GDM1 (cell line): ENCODE results near the gene DCUN1D1.

Source experiments
- DNase-seq: peaks from one replicate; lab custom pipeline; 2025; lab: John Stamatoyannopoulos, UW

The DCUN1D1 gene

DNA sequence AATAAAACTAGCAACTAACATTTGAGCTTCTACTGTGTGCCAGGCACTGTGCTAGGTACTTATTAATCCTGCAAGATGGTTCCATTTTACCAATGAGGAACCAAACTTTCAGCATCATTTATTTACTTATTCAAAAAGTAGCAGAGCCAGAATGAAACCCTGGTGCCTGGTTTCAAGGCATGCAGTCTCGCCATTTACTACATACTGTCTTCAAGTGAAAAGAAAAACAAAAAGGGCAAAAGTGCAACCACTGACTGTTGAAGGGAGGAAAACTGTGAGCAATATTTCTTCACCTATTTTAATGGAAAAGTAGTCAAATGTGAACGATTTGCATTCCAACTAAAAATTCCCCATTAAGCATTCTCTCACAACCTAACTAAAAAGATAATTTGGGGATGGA, 8.7 kb downstream of the DCUN1D1 start:
- DNase-seq: no peak

DNA sequence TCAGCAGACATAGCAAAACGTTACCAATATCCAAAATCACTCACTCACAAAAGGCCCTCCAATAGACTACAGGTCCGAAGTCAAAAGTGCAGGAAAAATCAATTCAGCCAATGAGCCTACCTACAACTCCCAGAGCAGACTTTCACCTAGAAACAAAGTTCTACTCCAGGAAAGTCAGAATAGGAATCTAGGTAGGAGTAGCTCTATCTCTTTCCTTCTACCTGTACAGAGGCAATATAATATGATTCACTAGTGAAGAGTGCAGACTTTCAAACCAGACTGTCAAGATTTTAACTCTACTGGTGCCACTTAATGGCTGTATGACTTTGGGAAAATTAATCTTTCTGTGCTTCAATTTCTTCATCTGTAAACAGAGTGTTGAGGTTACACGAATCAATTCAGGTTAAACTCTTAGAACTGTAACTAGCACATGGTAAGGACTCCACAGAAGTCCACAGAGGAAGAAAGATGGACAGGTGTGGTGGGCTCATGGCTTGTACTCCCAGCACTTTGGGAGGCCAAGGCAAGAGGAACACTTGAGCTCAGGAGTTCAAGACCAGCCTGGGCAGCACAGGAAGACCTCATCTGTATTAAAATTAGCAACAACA, 9.4 kb downstream of the DCUN1D1 start:
- no peak for DNase-seq

DNA sequence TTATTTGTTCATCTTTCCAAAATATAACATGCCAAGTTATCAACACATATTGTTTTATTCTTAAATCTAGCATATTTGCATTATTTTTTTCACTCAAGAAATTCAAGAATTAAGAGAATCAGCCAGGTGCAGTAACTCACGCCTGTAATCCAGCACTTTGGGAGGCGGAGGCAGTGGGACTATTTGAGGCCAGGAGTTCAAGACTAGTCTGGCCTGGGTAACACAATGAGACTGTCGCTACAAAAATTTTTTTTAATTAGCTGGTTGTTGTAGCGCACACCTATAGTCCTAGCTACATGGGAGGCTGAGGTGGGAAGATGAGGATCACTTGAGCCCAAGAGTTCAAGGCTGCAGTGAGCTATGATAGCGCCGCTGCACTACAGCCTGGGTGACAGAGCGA, 10.5 kb downstream of the DCUN1D1 start:
- no peak for DNase-seq

DNA sequence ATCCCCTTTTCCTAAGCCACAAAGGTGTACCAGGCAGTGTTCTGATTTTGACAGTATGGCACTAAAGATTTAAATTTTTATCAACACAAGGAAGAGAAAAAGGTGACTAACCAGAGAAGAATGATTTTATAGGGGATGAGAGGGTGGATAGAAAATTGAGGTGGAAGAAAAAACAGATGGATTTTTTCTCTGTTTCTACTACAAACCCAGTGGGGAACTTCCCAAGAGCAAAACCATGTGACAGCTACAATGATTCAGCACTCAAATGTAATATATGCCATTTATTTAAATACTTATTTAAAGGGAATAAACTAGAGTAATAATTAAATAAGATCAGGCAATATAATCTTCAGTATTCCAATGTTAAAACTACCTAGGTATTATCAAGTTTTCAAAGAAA, 11.1 kb downstream of the DCUN1D1 start:
- DNase-seq: no peak

DNA sequence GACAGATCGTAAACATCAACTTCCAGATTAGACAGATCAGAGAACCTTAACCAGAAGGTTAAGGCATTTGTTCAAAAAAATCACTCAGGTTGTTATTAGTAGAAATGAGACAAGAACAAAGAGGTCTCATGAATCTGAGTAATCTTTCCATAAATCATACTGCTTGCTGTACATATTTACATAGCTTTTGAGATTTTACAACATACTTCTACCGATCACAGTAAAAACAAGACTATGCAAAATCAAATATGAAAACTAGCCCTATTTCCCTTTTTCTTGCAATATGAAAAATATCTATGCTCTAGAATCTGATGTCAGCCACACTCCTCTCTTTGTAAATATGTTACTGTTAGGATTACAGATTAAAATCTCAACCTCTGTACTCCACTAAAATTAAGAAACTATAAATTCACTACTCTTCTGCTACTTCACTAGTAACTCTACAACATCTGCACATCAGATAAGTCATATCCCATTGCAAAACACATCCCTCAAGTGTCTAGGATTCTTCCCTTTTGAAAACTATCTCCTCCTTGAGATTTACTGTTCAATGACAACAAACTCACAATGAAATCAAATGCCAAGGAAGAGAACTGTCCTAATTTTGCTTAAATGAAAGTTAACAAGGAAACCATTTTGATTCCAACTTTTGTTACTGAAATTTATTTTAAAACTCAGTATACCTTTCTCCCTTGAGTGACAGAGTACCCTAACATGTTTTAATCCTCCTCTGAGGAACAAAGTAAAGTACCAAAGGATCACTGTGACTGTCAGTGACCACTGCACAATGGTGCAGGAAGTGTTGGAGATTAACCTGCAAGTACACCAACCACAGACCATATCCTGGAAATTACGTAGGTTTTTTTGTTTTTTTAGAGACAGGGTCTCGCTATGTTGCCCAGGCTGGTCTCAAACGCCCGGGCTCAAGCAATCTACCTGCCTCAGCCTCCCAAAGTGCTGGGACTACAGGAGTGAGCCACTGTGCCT, 12.8 kb downstream of the DCUN1D1 start:
- no peak for DNase-seq

DNA sequence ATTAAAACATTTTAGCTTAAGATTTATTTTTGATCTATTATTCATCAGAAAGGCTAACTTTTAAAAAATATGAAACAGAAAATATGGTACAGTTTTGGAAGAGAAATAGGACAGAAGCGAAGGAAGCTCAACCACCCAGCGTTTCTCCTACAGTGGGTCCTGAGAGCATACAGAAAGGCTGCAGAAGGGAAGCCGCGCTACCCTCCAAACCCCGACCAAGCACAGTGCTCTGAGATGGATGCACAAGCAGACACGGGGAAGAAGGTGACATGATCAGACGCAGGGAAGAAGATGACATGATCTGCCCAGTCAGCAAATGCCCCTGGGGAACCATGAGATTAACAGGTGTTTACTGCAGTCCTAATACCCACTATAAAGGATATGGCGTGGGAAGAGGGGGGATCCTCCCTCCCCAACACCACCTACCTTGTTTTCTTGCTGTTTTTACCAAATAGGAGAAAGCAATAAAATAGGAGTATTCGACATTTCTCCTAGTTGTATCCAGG, 14.4 kb downstream of the DCUN1D1 start:
- DNase-seq: no peak

DNA sequence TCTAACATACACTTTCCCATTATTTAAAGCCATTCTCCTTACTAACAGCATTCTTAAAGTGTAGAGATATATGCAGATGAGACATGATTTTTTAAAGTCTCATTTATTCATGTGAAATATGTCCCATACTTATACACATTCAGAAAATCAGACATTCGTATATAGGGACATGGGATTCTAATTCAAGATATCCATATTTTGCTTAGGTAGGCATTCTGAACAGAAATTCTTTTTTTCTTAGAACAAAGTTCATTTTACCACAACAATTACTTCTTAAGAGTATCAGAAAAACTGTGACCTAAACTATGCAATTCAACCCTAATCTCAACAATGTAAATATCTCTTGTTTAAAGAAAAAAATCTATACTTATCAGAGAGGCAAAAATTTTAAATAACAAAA, 16.2 kb downstream of the DCUN1D1 start:
- no peak for DNase-seq

DNA sequence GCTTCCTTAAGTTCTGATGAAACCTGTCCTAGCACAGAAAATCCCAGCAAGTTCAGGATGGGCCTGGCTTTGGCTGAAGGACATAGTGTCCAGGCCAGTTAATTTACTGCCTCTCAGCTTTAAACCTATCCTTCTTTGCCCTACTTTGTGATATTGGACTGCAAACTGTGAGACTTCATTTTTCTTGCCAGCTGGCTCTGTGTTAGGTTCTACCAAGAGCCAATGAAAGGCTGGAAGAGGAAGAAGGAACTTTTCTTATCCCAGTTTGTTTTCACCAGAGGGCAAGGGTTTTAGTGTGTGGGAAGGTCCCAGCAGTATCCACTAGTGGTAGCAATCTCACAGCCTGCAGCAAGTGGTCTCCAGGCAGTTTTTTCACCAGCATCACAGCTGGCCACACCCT, 18.2 kb downstream of the DCUN1D1 start:
- no peak for DNase-seq

DNA sequence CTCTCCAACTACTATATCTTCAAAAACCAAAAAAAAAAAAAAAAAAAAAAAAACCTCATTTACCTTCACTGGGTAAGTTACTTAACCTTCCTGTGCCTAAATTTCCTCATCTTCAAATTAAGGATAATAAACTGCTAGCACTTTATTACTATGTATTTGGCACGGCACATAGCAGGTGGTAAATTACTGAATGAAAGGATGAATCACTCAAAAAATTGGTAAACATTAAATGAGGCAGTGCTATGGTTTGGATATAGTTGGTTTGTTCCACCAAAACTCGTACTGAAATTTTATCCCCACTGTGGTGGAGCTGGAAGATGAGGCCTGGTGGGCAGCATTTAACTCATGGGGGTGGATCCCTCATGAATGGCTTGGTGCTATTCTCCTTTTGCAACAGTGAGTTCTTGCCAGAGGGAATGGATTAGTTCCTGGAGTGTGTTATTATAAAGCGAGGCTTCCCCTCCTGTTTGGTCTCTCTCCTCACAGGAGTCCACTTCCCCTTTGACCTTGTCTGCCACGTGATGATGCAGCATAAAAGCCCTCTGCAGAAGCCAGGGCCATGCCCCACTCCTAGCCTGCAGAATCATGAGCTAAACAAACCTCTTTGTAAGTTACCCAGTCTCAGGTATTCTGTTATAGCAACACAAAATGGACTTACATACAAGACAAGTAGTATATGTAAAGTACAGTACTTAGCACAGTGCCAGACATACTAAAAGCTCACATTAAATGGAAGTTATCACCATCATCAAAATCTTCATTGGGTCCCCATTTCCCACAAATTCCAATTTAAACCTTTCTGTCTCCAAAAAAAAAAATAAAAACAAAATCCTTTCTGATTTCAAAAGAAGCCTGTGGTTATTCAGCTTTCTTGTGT, 20.6 kb downstream of the DCUN1D1 start:
- DNase-seq: no peak

DNA sequence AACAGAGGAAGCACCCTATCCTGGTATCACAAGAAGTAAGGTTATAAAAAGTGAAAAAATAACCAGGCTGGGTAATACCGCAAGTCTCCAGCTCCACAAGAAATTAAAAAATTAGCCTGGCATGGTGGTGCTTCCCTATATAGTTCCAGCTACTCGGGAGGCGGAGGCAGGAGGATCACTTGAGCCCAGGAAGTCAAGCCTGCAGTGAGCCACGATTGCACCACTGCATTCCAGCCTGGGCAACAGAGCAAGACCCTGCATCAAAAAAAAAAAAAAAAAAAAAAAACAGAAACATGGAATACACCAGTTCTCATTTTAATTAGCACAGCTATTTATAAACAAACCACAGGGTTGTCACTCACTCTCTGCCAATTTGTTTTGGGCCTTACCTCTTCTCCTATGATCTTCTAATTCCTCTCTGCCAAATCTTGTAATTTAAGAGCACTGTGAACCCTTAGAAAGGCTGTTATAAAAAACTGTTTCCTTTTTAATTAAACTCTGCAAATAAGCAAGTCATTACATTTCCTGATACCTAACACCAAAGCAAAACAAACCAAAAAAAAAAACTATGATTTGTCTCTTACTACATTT, 22.6 kb downstream of the DCUN1D1 start:
- DNase-seq: no peak

DNA sequence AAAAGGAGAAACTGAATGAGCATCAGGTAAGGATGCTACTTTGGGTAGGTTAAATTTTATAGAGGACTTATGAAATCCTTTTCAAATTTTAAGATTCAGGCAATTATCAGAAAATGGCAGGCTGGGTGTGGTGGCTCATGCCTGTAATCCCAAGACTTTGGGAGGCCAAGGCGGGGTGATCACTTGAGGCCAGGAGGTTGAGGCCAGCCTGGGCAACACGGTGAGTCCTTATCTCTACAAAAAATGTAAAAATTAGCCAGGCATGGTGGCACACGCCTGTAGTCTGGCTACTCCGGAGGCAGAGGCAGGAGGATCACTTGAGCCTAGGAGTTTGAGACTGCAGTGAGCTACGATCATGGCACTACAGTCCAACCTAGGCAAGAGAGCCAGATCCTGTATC, 23.1 kb downstream of the DCUN1D1 start:
- no peak for DNase-seq

DNA sequence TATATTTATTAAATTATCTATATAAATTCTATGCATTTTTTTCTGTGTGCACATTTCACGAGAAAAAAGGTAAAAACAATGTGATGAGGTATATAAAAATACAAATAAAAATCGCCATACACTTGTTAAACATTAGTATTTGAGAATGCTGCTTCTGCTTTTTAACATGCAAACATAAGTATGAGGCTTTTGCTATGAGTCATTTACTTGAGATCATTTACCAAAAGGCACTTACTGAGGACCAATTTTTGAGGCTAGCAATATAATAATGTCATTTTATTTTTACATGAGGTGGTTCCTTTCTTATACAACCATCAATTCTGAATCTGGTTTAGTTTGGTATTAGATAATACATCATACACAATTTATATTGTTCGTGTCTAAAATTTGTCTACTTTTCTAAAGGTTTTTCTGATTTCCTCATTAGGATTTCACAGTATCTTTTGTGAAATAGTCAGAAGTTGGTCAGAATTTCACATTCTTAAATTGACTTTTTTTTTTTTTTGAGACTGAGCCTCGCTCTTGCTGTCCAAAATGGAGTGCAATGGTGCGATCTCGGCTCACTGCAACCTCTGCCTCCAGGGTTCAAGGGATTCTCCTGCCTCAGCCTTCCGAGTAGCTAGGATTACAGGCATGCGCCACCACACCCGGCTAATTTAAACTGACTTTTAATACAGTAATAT, 25.6 kb downstream of the DCUN1D1 start:
- DNase-seq: no peak

DNA sequence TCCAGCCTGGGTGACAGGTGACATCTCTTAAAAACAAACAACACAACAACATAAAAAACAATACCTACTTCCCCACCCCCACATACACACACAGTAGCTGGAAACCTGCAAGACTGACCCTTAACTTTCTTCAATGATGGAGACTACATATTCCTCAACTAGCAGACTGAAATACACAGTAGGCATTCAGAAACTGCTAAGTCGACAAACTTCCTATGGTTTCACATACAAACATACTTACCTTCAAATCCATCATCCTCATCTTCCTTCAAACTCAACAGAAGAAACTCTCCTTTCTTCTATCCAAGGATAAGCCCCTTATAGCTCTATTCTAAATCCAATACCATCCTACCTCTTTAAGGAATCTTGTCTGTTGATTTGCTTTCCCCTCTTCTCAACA, 30.6 kb downstream of the DCUN1D1 start:
- no peak for DNase-seq

DNA sequence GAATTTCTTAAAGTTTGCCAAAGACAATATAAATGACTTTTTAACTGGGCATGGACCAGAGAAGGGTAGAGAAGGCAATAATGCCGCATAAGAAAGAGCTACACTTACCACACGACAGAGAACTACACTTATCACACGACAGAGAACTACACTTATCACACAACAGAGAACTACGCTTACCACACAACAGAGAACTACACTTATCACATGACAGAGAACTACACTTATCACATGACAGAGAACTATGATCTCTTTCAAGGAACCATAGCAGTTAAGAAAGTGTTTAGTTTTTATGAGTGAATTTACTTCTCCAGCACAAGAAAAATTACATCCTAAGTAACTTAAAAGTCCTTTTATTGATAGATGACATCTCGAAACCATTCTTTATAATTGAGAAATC, 32.0 kb downstream of the DCUN1D1 start:
- no peak for DNase-seq

DNA sequence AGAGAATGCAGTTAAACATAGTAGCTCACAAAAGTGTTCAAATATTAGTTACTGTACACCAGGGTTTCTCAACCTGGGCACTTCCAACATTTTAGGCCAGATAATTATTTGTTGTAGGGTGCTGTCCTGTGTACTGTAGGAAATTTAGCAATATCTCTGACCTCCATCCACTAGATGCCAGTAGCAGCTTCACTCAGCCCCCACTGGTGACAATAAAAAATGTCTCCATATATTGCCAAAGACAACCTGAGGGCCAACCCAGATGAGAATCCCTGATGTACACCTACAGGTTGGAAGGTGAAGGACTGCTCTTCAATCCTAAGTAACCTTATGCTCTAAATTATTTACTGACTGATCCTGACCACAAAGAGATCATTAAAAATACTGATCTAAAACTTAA, 32.5 kb downstream of the DCUN1D1 start:
- DNase-seq: no peak

DNA sequence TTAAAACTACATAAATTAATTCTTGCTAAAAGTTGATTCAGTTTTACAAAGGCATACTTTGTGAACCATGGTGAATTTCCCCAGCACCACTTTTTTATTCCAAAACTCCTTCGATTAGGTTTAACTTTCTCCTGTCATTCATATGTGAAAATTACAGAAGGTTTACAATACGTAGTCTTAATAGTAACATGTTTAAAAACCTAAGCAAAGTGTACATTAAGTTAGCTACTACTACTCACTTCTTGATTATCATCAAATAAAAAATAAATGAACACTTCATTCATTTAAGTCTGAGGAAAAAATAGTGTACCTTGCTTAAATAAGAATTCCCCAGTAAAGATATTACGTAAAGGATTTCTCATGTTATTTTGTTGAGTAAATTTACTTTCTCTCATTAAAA, 38.6 kb downstream of the DCUN1D1 start:
- no peak for DNase-seq

DNA sequence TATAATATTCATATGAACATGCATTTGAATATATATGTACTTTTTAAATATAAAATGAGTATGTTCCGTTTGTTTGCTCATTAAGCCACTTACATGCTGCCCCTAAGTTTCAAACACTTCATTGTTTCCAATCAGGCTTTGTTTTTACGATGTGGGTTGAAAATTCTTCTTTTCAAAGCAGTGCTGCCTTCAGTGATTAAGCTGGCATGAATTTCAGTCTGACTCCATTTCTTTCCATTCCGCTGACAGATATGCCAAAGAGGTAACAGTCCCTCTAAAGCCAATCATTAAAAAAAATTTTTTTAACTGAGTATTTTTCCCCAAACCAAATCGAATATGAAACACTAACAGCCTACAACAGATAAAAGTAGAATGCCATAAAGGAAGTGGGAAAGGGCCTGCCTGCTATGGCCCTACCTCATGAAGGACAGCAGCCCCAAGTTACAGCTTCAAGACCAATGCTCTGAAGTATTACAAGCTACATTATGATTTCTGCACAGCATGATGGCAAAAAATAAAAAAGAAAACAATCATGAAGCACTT, 40.0 kb downstream of the DCUN1D1 start:
- DNase-seq: no peak

DNA sequence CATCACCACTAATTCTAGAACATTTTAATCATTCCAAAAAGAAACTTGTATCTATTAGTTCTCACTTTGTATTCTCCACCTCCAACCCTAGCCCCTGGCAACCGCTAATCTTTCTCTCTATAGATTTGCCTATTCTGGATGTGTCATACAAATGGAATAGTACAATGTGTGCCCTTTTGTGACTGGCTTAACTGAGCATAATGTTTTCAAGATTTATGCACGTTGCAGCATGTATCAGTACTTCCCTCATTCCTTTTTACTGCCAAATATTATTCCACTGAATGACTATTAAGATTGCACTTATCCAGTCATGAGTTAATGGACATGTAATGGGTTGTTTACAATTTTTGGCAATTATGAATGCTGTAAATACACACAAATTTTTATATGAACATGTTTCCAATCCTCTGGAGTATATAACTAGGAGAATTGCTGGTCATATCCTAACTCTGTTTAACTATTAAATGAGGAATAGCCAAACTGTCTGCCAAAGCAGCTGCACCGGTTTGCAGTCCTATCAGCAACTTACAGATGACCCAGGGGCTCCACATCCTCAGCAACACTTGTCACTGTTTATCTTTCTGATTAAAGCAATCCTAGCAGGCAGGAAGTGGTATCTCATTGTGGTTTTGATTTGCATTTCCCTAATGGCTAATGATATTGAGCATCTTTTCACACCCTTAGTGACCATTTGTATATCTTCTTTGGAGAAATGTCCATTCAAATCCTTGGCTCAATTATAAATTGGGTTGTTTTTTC, 42.9 kb downstream of the DCUN1D1 start:
- DNase-seq: no peak

DNA sequence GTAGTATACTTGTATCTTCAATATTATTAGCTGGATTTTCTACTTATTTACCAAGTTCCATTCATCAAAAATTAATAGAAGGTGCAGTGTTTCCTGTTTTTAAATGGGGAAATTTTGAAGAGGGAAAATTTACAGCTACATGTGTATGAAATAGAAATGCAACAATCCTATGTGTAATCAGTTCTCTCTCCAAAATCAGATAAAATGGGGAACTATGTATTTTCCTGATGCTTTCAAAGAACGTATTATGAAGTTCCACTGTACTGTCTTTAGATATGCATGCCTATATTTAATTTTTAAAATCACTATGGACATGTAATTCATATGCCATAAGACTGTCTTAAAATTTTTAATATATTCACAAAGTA, 43.4 kb downstream of the DCUN1D1 start:
- no peak for DNase-seq

DNA sequence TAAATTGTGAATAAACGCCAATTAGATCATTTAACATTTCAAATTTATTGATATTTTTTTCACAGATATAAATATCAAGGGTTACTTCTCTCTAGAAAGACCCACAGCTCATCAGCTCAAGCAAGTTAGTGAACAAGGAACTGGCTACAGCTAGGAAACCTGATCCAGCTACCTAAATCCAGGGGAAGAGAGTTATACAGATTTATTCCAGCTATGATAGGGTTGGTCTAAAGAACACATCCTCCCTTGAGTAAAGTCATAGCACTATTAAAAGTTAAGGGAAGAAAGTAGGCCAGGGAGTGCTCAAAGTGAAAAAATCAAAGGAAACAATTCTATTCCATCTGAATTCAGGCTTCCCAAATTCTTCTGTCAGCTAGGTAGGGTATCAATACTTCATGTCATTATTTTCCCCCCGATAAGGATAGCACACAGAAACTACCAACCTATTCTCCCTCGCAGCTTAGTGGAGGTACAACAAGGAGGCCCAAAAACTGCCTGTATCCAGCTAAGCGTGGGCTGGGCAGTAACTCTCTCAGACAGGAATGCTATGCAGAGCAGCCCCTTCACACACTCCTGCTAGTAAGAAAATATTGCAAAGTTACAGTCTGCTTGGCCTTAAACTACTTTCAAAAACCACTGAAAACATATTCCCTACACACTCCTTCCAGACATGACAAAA, 44.0 kb downstream of the DCUN1D1 start:
- no peak for DNase-seq
